Loucy (cell line): ENCODE measurements around the gene MKI67.

Source experiments
- H2AFZ ChIP-seq: fragments of 200-600 bp; sonication (generic); 2 replicates; pipeline ENCODE4 v1.6.0; 2016; ENCODE audit warnings: antibody characterized with exemption, mild to moderate bottlenecking, low read length, moderate library complexity
- H3F3A ChIP-seq: fragments of 200-600 bp; 2 replicates; pipeline ENCODE4 v1.6.0; 2016; ENCODE audit warnings: antibody characterized with exemption, low read depth, mild to moderate bottlenecking
- H3K27me3 ChIP-seq: fragments of 200-600 bp; sonication (generic); 2 replicates; pipeline ENCODE4 v1.6.1; 2014; ENCODE audit warnings: low read length, mild to moderate bottlenecking; ENCODE audit not compliant: insufficient read depth, poor library complexity, severe bottlenecking
- H3K36me3 ChIP-seq: fragments of 200-600 bp; sonication (generic); 2 replicates; pipeline ENCODE4 v1.6.1; 2016; ENCODE audit warnings: low read length; ENCODE audit not compliant: insufficient read depth
- H3K4me1 ChIP-seq: fragments of 200-600 bp; sonication (generic); 2 replicates; pipeline ENCODE4 v1.5.1; 2014; ENCODE audit warnings: low read length, mild to moderate bottlenecking; ENCODE audit not compliant: insufficient read depth, poor library complexity, severe bottlenecking
- H3K4me2 ChIP-seq: fragments of 200-600 bp; sonication (generic); 2 replicates; pipeline ENCODE4 v1.6.0; 2014; ENCODE audit warnings: antibody characterized with exemption, low read length, low read depth, mild to moderate bottlenecking; ENCODE audit not compliant: poor library complexity, severe bottlenecking
- H3K4me3 ChIP-seq: fragments of 200-600 bp; sonication (generic); 2 replicates; pipeline ENCODE4 v1.5.1; 2014; ENCODE audit warnings: low read length, mild to moderate bottlenecking, mixed read lengths; ENCODE audit not compliant: poor library complexity, severe bottlenecking
- H3K79me2 ChIP-seq: fragments of 200-600 bp; sonication (generic); 2 replicates; pipeline ENCODE4 v1.6.1; 2014; ENCODE audit warnings: low read length; ENCODE audit not compliant: insufficient read depth
- H3K9ac ChIP-seq: fragments of 200-600 bp; sonication (generic); 2 replicates; pipeline ENCODE4 v1.6.0; 2014; ENCODE audit warnings: mild to moderate bottlenecking, low read depth, low read length, moderate library complexity; ENCODE audit not compliant: poor library complexity, severe bottlenecking
- H3K9me2 ChIP-seq: fragments of 200-600 bp; sonication (generic); replicated peaks from 2 replicates; pipeline ENCODE4 v1.6.1; 2016; ENCODE audit warnings: low read depth, low read length, mixed read lengths
- H3K9me3 ChIP-seq: fragments of 200-600 bp; sonication (generic); 2 replicates; pipeline ENCODE4 v1.6.1; 2014; ENCODE audit warnings: mild to moderate bottlenecking, antibody characterized with exemption, low read length, low read depth; ENCODE audit not compliant: insufficient read depth
- H4K20me1 ChIP-seq: fragments of 200-600 bp; sonication (generic); 2 replicates; pipeline ENCODE4 v1.6.0; 2014; ENCODE audit warnings: antibody characterized with exemption, low read length, mild to moderate bottlenecking; ENCODE audit not compliant: insufficient read depth, poor library complexity, severe bottlenecking
- CTCF ChIP-seq: fragments of 200-600 bp; sonication (generic); conservative IDR thresholded peaks from 2 replicates; pipeline ENCODE4 v1.5.1; 2014; ENCODE audit warnings: mild to moderate bottlenecking, antibody characterized with exemption, low read length
- EZH2phosphoT487 ChIP-seq: fragments of 200-600 bp; IDR thresholded peaks from 2 replicates; pipeline ENCODE4 v1.6.1; 2018; ENCODE audit warnings: antibody characterized with exemption, mild to moderate bottlenecking, moderate library complexity, borderline replicate concordance

MKI67 gene

GRCh38 chr10:128081222-128081621 lies 45.0 kb downstream of the MKI67 start:
- Histone ChIP-seq H3K9ac (no peak overlapping the region), H3K9me3 (no peaks in the 10 kb centered on the region), H4K20me1 (no peaks in the 10 kb centered on the region), H3K4me1 (no peaks in the 10 kb centered on the region), H3K4me3 (no peak overlapping the region), H3K27me3 (no peaks in the 10 kb centered on the region), H3K9me2 (no peaks in the 10 kb centered on the region), H3K36me3 (peaks cover 48% of the 10 kb centered on the region; the same call in 1 of the 2 replicates), H2AFZ (no peak overlapping the region), H3K79me2 (no peaks in the 10 kb centered on the region), H3F3A (no peaks in the 10 kb centered on the region), H3K4me2 (no peak overlapping the region)
- no peak for TF ChIP-seq EZH2phosphoT487
- TF ChIP-seq CTCF: no peak

GRCh38 chr10:128080641-128081040 lies 45.6 kb downstream of the MKI67 start:
- H3K9me3 ChIP-seq: no peaks in the 10 kb centered on the region
- TF ChIP-seq CTCF (no peak), EZH2phosphoT487 (no peak)
- H3K4me1 ChIP-seq: no peaks in the 10 kb centered on the region
- H3K4me2 ChIP-seq: no peak overlapping the region
- H3K9ac ChIP-seq: no peak overlapping the region
- H3K79me2 ChIP-seq: no peaks in the 10 kb centered on the region
- H3K27me3 ChIP-seq: no peaks in the 10 kb centered on the region
- no peak overlapping the region for H2AFZ ChIP-seq
- no peak overlapping the region for H3K4me3 ChIP-seq
- H4K20me1 ChIP-seq: no peaks in the 10 kb centered on the region
- no peaks in the 10 kb centered on the region for H3F3A ChIP-seq
- H3K36me3 ChIP-seq: peaks cover 53% of the 10 kb centered on the region; the same call in 1 of the 2 replicates
- H3K9me2 ChIP-seq: no peaks in the 10 kb centered on the region

- no peaks in the 10 kb centered on the region for H4K20me1 ChIP-seq
- no peaks in the 10 kb centered on the region for H3K27me3 ChIP-seq
Measured at GRCh38 chr10:128080231-128080630, 46.0 kb downstream of the MKI67 start.

More at GRCh38 chr10:128080231-128080630, 46.0 kb downstream of the MKI67 start:
- Histone ChIP-seq H2AFZ (no peak overlapping the region), H3K79me2 (no peaks in the 10 kb centered on the region), H3K36me3 (peaks cover 53% of the 10 kb centered on the region; the same call in 1 of the 2 replicates), H3K9me2 (no peaks in the 10 kb centered on the region), H3K9ac (no peak overlapping the region), H3K4me2 (no peak overlapping the region), H3K4me3 (no peak overlapping the region), H3F3A (no peaks in the 10 kb centered on the region), H3K4me1 (no peaks in the 10 kb centered on the region), H3K9me3 (no peaks in the 10 kb centered on the region)
- TF ChIP-seq EZH2phosphoT487: no peak
- TF ChIP-seq CTCF: no peak
